B cell (primary cell): ENCODE measurements around the gene SPOCK1.

Experiments
- EZH2 ChIP-seq: IDR thresholded peaks from 2 replicates; pipeline ENCODE4 v1.6.1; 2012; ENCODE audit warnings: borderline replicate concordance, low read depth, mild to moderate bottlenecking, moderate library complexity, low read length; ENCODE audit not compliant: insufficient read depth, poor library complexity, severe bottlenecking
- TF ChIP-seq, protein P1 (sequence below): fragments of 200-600 bp; IDR thresholded peaks from one replicate; pipeline ENCODE4 v1.8.0; 2022; ENCODE audit warnings: antibody characterized with exemption, mild to moderate bottlenecking

GRCh38 chr5:137034764-137035479 is 464.2 kb downstream of the SPOCK1 start:
- TF ChIP-seq, protein P1, sequence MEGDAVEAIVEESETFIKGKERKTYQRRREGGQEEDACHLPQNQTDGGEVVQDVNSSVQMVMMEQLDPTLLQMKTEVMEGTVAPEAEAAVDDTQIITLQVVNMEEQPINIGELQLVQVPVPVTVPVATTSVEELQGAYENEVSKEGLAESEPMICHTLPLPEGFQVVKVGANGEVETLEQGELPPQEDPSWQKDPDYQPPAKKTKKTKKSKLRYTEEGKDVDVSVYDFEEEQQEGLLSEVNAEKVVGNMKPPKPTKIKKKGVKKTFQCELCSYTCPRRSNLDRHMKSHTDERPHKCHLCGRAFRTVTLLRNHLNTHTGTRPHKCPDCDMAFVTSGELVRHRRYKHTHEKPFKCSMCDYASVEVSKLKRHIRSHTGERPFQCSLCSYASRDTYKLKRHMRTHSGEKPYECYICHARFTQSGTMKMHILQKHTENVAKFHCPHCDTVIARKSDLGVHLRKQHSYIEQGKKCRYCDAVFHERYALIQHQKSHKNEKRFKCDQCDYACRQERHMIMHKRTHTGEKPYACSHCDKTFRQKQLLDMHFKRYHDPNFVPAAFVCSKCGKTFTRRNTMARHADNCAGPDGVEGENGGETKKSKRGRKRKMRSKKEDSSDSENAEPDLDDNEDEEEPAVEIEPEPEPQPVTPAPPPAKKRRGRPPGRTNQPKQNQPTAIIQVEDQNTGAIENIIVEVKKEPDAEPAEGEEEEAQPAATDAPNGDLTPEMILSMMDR = no peak
- TF ChIP-seq EZH2 = no peak
